GM06990 (cell line): ENCODE results near the gene PTPRN2.

Experiments used
- DNase-seq: peaks from one replicate; pipeline ENCODE4 v3.0.0-alpha.2; 2011; ENCODE audit not compliant: insufficient read length; ENCODE audit errors: extremely low read depth
- H3K27me3 ChIP-seq: replicated peaks from 2 replicates; pipeline ENCODE4 v1.6.0; 2011; ENCODE audit warnings: low read length; ENCODE audit not compliant: control insufficient read depth, insufficient read depth
- H3K36me3 ChIP-seq: 2 replicates; pipeline ENCODE4 v1.5.1; 2011; ENCODE audit warnings: low read length; ENCODE audit not compliant: control insufficient read depth, insufficient read depth
- H3K4me3 ChIP-seq: replicated peaks from 2 replicates; pipeline ENCODE4 v1.5.1; 2011; ENCODE audit warnings: low read depth, mild to moderate bottlenecking, control low read depth, low read length
- TF ChIP-seq, protein P1 (sequence below): IDR thresholded peaks from 2 replicates; pipeline ENCODE4 v1.5.1; 2011; ENCODE audit warnings: low read length, control low read depth, mild to moderate bottlenecking, inconsistent platforms; ENCODE audit not compliant: insufficient read depth, poor library complexity, severe bottlenecking

Gene PTPRN2

DNA sequence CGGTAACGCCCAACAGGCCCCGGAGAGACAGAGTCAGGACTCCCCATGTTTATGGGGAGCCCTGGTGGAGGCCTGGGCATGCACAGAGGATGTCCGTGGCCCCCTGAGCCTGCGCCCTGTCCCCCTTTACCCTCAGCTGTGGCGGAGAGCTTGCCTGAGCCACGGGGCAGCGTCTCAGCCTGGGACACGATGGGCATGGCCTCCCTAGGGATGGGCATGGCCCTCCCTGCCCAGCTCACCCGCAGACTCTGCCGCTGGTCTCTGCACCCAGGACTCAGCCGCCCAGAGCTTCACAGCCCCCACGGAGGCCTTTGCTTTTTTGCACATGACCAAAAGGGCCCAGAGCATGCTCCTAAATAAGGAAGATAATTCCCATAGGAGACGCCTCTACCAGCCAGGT, 394.2 kb downstream of the PTPRN2 start:
- Histone ChIP-seq H3K27me3 (no peaks in the 10 kb centered on the region), H3K4me3 (no peak overlapping the region), H3K36me3 (no peaks in the 10 kb centered on the region)
- DNase-seq, result no peak
- TF ChIP-seq, protein P1, sequence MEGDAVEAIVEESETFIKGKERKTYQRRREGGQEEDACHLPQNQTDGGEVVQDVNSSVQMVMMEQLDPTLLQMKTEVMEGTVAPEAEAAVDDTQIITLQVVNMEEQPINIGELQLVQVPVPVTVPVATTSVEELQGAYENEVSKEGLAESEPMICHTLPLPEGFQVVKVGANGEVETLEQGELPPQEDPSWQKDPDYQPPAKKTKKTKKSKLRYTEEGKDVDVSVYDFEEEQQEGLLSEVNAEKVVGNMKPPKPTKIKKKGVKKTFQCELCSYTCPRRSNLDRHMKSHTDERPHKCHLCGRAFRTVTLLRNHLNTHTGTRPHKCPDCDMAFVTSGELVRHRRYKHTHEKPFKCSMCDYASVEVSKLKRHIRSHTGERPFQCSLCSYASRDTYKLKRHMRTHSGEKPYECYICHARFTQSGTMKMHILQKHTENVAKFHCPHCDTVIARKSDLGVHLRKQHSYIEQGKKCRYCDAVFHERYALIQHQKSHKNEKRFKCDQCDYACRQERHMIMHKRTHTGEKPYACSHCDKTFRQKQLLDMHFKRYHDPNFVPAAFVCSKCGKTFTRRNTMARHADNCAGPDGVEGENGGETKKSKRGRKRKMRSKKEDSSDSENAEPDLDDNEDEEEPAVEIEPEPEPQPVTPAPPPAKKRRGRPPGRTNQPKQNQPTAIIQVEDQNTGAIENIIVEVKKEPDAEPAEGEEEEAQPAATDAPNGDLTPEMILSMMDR, result no peak

DNA sequence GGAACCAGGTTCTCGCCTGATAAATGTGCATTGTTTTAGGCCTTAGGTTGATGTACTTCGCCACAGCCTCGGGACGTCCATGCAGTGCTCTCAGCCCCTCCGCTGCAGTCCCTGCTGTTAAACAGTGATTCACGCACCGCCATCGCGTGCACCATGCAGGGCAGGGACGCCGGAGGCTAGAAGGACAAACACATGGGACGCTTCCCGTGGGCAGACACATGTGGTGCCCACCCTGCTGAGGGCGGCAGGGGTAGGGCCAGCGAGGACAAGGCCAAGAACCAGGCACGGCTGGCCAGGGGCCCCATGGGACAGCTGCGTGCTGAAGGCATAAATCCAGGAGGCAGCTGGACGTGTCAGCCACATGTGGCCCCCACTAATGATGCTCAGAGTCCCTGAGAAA, 394.7 kb downstream of the PTPRN2 start:
- H3K27me3 ChIP-seq, result no peaks in the 10 kb centered on the region
- TF ChIP-seq, protein P1, result no peak
- no peak overlapping the region for H3K4me3 ChIP-seq
- no peak for DNase-seq
- H3K36me3 ChIP-seq, result no peaks in the 10 kb centered on the region

- TF ChIP-seq, protein P1, result no peak
- H3K4me3 ChIP-seq, result no peak overlapping the region
- H3K27me3 ChIP-seq, result no peaks in the 10 kb centered on the region
- DNase-seq, result no peak
- H3K36me3 ChIP-seq, result no peaks in the 10 kb centered on the region
Observed at GRCh38 chr7:158192184-158192835, 395.3 kb downstream of the PTPRN2 start.

DNA sequence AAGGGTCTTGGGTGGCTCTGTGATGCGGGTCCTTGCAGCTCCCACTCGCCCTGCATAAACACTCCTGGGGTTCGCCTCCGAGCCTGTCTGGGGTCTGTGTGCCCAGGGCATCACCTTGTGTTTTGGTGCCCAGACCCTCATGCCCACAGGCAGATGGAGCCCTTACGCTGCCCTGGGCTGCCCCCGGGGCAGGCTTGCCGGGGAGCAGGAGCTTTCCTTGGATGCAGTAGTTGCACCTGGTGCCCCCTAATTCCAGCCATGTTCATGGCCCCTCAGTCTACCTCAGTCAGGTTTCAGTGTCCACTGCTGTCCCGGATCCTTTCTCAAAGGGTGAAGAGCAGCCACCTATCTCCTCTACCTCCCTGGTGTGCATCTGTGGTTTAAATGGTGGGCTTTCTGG, 396.0 kb downstream of the PTPRN2 start:
- no peak overlapping the region for H3K4me3 ChIP-seq
- no peaks in the 10 kb centered on the region for H3K36me3 ChIP-seq
- DNase-seq, result no peak
- no peaks in the 10 kb centered on the region for H3K27me3 ChIP-seq
- TF ChIP-seq, protein P1, result no peak

- DNase-seq, result no peak
- TF ChIP-seq, protein P1, result no peak
- no peaks in the 10 kb centered on the region for H3K36me3 ChIP-seq
- H3K27me3 ChIP-seq, result no peaks in the 10 kb centered on the region
- no peak overlapping the region for H3K4me3 ChIP-seq
Observed at GRCh38 chr7:158190756-158191155, 396.9 kb downstream of the PTPRN2 start.

- DNase-seq, result no peak
- Histone ChIP-seq H3K27me3 (no peaks in the 10 kb centered on the region), H3K36me3 (no peaks in the 10 kb centered on the region), H3K4me3 (no peak overlapping the region)
- TF ChIP-seq, protein P1, result no peak
Observed at GRCh38 chr7:158188676-158189075, 398.9 kb downstream of the PTPRN2 start.
